ENCODE results near the gene LYPD6B. TPM values are rescaled to one million over a fixed set of nuclear protein-coding genes. Genes with fewer than 3 reads are reported as not detected.

Gene LYPD6B
- total RNA-seq, 5 donors from 2014 or later (not counting 1 experiment from before 2014, with no cell fraction given): not detected

DNA sequence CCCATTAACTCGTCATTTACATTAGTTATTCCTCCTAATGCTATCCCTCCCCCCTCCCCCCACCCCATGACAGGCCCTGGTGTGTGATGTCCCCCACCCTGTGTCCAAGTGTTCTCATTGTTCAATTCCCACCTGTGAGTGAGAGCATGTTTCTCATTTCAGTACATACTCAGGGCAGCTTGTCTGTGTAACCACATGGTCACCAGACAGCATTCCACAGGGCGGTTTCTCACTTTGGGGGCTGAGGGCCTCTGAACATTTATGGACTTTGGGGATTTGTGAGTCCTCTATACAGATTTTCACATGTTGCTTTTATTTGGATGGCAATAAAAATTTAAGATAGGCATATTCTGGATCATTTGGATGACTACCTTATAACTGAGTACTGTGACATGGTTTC, 84.0 kb downstream of the LYPD6B start:
- H3K27me3 Mint-ChIP-seq: peaks cover 0 to 9% of the 10 kb centered on the region in 2 donors
- H3K27me3 ChIP-seq (replicated peaks in 1 of 2; ENCODE audit: control insufficient read depth in 2 of 2, extremely low read depth in 1 of 2, insufficient read depth in 2 of 2, low read length in 1 of 2): peaks cover 2 to 4% of the 10 kb centered on the region in 2 experiments
- H3K4me1 ChIP-seq (ENCODE audit: control insufficient read depth in 1 of 2, extremely low read depth in 1 of 2, insufficient read depth in 2 of 2, low read length in 2 of 2): no peaks in the 10 kb centered on the region
- no peaks in the 10 kb centered on the region for H3K9me3 Mint-ChIP-seq
- H3K4me3 ChIP-seq (ENCODE audit: control insufficient read depth in 1 of 2, extremely low read depth in 1 of 2, low read length in 1 of 2): no peak overlapping the region
- no peaks in the 10 kb centered on the region for H3K36me3 ChIP-seq (ENCODE audit: control insufficient read depth in 2 of 2, extremely low read depth in 1 of 2, insufficient read depth in 1 of 2, low read length in 1 of 2)
- CTCF ChIA-PET: no interaction called here
- H3K9me3 ChIP-seq: no peaks in the 10 kb centered on the region
- DNase-seq (no peak), ATAC-seq (replicated peaks in 1 of 4) (no peak)
- POLR2A ChIA-PET: no interaction called here
- H3K27ac Mint-ChIP-seq: no peak overlapping the region
- no peaks in the 10 kb centered on the region for H3K4me1 Mint-ChIP-seq
- no peaks in the 10 kb centered on the region for H3K36me3 Mint-ChIP-seq
- WGBS (ENCODE audit: insufficient coverage): no CpG with 5 or more reads among the region's 2 CpGs
- H3K27ac ChIP-seq (ENCODE audit: low read length): no peak overlapping the region
- H3K4me3 Mint-ChIP-seq: no peak overlapping the region

DNA sequence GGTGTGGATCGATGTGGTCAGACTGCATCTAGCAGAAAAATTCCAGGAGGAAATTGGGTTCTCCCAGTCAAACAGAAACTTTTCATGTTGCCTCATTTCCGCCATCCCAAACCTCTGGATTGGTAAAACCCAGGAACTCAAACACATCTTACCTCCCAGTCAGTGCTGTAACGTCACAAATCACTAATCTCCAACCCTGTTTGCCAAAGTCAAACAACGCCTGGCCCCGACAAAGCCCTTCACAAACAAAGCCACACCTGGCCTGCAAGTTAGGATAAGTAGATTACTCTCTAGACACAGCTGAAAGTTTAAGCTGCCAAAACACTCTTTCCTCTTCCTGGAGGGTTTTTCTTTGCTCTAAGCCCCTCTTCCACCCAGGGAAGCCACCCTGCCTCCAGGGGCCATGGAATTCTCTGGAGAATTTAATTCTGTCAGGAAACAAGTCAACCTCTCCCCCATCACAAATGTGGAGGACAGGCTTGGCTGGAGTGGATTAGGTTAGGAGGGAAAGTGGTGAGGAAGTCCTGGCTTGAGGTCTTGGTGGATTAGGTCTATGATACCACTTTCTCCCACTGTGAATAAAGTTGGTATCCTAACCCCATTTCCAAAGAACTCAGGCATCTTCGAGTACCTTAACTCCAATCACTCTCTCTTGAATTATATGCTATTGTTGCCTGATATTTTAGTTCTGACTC, 86.7 kb downstream of the LYPD6B start:
- ATAC-seq (replicated peaks in 1 of 4): no peak
- Histone ChIP-seq H3K27me3 (replicated peaks in 1 of 2; ENCODE audit: control insufficient read depth in 2 of 2, extremely low read depth in 1 of 2, insufficient read depth in 2 of 2, low read length in 1 of 2) (peaks cover 2 to 4% of the 10 kb centered on the region in 2 experiments), H3K4me3 (ENCODE audit: control insufficient read depth in 1 of 2, extremely low read depth in 1 of 2, low read length in 1 of 2) (no peak overlapping the region), H3K36me3 (ENCODE audit: control insufficient read depth in 2 of 2, extremely low read depth in 1 of 2, insufficient read depth in 1 of 2, low read length in 1 of 2) (no peaks in the 10 kb centered on the region), H3K9me3 (no peaks in the 10 kb centered on the region), H3K27ac (ENCODE audit: low read length) (no peak overlapping the region), H3K4me1 (ENCODE audit: control insufficient read depth in 1 of 2, extremely low read depth in 1 of 2, insufficient read depth in 2 of 2, low read length in 2 of 2) (no peaks in the 10 kb centered on the region)
- WGBS (ENCODE audit: insufficient coverage): 40% methylated on average over 2 of the region's 6 CpGs
- Mint-ChIP-seq H3K27me3 (peaks cover 2 to 16% of the 10 kb centered on the region in 2 donors), H3K9me3 (no peaks in the 10 kb centered on the region), H3K4me1 (no peaks in the 10 kb centered on the region), H3K27ac (no peak overlapping the region), H3K4me3 (no peak overlapping the region), H3K36me3 (no peaks in the 10 kb centered on the region)
- CTCF ChIA-PET: no interaction called here
- POLR2A ChIA-PET: no interaction called here
- no peak for DNase-seq

DNA sequence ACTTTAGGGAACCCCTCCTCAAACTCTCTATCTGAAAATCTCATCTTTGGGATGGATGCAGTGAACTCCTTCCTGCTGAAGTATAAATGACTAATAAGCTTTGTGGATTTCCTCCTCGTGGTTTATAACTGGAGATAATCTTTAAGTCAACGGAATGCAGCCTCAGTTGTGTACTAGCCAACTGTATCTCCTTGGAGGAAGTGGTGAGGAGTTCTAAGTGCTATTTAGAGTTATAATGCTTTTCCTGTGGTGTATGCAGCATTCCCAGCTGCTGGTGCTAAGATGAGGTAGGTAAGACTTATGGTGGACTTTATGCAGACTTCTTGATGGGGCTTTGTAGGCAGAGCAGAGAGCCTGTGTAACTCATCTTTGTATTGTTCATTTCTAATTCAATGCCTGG, 90.9 kb downstream of the LYPD6B start:
- Histone ChIP-seq H3K27ac (ENCODE audit: low read length) (no peak overlapping the region), H3K27me3 (replicated peaks in 1 of 2; ENCODE audit: control insufficient read depth in 2 of 2, extremely low read depth in 1 of 2, insufficient read depth in 2 of 2, low read length in 1 of 2) (no peaks in the 10 kb centered on the region), H3K4me3 (ENCODE audit: control insufficient read depth in 1 of 2, extremely low read depth in 1 of 2, low read length in 1 of 2) (no peak overlapping the region), H3K4me1 (ENCODE audit: control insufficient read depth in 1 of 2, extremely low read depth in 1 of 2, insufficient read depth in 2 of 2, low read length in 2 of 2) (no peaks in the 10 kb centered on the region), H3K36me3 (ENCODE audit: control insufficient read depth in 2 of 2, extremely low read depth in 1 of 2, insufficient read depth in 1 of 2, low read length in 1 of 2) (no peaks in the 10 kb centered on the region), H3K9me3 (no peaks in the 10 kb centered on the region)
- DNase-seq (no peak), ATAC-seq (replicated peaks in 1 of 4) (no peak)
- ChIA-PET POLR2A (no interaction called here), CTCF (interaction anchor here in 1 of 2 donors (0.5 kb wide), 1 partner anchor 43 kb away, joined by 5 read pairs; no protein-coding TSS in a partner anchor)
- 7% methylated on average over 2 of the region's 2 CpGs for WGBS (ENCODE audit: insufficient coverage)
- H3K27ac Mint-ChIP-seq: no peak overlapping the region
- H3K4me3 Mint-ChIP-seq: no peak overlapping the region
- H3K27me3 Mint-ChIP-seq: peaks cover 10 to 20% of the 10 kb centered on the region in 2 donors
- no peaks in the 10 kb centered on the region for H3K4me1 Mint-ChIP-seq
- no peaks in the 10 kb centered on the region for H3K9me3 Mint-ChIP-seq
- no peaks in the 10 kb centered on the region for H3K36me3 Mint-ChIP-seq

DNA sequence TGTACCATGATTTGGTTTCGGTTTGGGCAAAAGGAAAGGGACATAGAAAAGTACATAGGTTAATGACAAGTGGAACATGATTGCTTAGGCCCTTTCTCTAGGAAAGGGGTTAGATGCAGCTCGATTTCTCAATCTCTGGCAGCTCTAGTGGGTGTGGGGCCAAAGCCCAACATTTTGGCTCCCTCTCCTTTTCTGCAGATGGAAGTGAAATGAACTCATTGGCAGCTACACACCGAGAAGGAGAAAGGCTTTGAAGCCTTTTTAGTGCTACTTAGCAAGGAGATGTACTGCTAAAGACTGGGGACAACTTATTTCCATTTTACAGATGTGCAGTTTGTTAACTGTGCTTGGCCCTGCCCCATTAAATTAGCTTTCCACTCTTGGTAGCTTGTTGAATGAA, 93.8 kb downstream of the LYPD6B start:
- Histone ChIP-seq H3K4me3 (ENCODE audit: control insufficient read depth in 1 of 2, extremely low read depth in 1 of 2, low read length in 1 of 2) (no peak overlapping the region), H3K36me3 (ENCODE audit: control insufficient read depth in 2 of 2, extremely low read depth in 1 of 2, insufficient read depth in 1 of 2, low read length in 1 of 2) (no peaks in the 10 kb centered on the region), H3K4me1 (ENCODE audit: control insufficient read depth in 1 of 2, extremely low read depth in 1 of 2, insufficient read depth in 2 of 2, low read length in 2 of 2) (no peaks in the 10 kb centered on the region), H3K27me3 (replicated peaks in 1 of 2; ENCODE audit: control insufficient read depth in 2 of 2, extremely low read depth in 1 of 2, insufficient read depth in 2 of 2, low read length in 1 of 2) (peaks cover 0 to 2% of the 10 kb centered on the region in 2 experiments), H3K9me3 (no peaks in the 10 kb centered on the region), H3K27ac (ENCODE audit: low read length) (no peak overlapping the region)
- Mint-ChIP-seq H3K27me3 (peaks cover 12 to 16% of the 10 kb centered on the region in 2 donors), H3K9me3 (no peaks in the 10 kb centered on the region), H3K4me3 (no peak overlapping the region), H3K36me3 (no peaks in the 10 kb centered on the region), H3K4me1 (no peaks in the 10 kb centered on the region), H3K27ac (no peak overlapping the region)
- ChIA-PET CTCF (no interaction called here), POLR2A (no interaction called here)
- DNase-seq (no peak), ATAC-seq (replicated peaks in 1 of 4) (no peak)
- 60% methylated on average over 1 of the region's 3 CpGs for WGBS (ENCODE audit: insufficient coverage)

DNA sequence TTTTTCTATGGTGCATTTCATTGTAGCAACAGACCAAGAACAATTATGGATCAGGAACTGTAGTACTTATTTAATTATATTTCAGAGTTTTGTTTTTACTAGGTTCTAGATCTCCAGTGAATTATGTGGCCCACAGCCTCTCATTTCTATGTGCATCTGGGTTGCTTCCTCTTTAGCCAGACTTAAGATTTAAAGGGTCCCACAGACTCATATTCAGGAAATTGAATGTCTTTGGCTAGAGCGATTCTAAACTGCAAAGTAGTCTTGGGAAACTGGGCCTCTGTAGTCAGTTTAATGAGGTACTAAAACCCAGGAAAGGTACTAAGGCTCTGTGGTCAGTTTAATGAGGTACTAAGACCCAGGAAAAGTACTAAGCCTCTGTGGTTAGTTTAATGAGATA, 94.4 kb downstream of the LYPD6B start:
- WGBS (ENCODE audit: insufficient coverage): 0% methylated on average over 1 of the region's 1 CpG
- Histone ChIP-seq H3K4me1 (ENCODE audit: control insufficient read depth in 1 of 2, extremely low read depth in 1 of 2, insufficient read depth in 2 of 2, low read length in 2 of 2) (no peaks in the 10 kb centered on the region), H3K27me3 (replicated peaks in 1 of 2; ENCODE audit: control insufficient read depth in 2 of 2, extremely low read depth in 1 of 2, insufficient read depth in 2 of 2, low read length in 1 of 2) (peaks cover 0 to 2% of the 10 kb centered on the region in 2 experiments), H3K9me3 (no peaks in the 10 kb centered on the region), H3K4me3 (ENCODE audit: control insufficient read depth in 1 of 2, extremely low read depth in 1 of 2, low read length in 1 of 2) (no peak overlapping the region), H3K27ac (ENCODE audit: low read length) (no peak overlapping the region), H3K36me3 (ENCODE audit: control insufficient read depth in 2 of 2, extremely low read depth in 1 of 2, insufficient read depth in 1 of 2, low read length in 1 of 2) (no peaks in the 10 kb centered on the region)
- H3K4me3 Mint-ChIP-seq: no peak overlapping the region
- H3K4me1 Mint-ChIP-seq: no peaks in the 10 kb centered on the region
- ATAC-seq (replicated peaks in 1 of 4) (no peak), DNase-seq (no peak)
- ChIA-PET CTCF (no interaction called here), POLR2A (no interaction called here)
- H3K9me3 Mint-ChIP-seq: no peaks in the 10 kb centered on the region
- H3K27ac Mint-ChIP-seq: no peak overlapping the region
- no peaks in the 10 kb centered on the region for H3K36me3 Mint-ChIP-seq
- H3K27me3 Mint-ChIP-seq: peaks cover 12 to 13% of the 10 kb centered on the region in 2 donors

DNA sequence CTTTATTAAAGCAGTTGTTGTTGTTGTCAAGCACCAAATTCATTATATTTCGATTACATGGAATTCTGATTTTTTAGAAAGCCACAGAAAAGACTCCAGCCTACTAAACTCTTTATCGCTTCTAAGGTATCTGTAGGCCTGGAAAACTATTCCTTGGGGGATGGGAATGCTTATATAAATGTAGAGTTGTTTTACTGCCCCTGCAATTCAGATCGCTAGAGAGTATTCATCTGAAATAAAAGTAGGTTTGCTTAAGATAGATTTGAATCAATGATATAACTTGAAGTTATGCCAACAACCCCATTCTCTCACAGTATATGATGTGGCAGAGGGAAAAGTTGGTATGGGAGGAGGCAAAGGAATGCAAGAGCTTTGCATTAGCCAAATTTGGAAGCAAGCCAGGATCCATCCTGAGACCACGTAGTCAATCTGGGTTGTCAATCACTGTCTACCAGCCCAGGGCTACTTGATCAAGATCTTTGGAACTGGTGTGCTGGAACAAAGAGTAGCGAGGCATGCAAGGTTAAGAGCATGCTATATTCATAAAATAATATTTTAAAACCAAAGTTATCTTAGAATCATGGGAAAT, 95.9 kb downstream of the LYPD6B start:
- Histone ChIP-seq H3K36me3 (ENCODE audit: control insufficient read depth in 2 of 2, extremely low read depth in 1 of 2, insufficient read depth in 1 of 2, low read length in 1 of 2) (no peaks in the 10 kb centered on the region), H3K9me3 (no peaks in the 10 kb centered on the region), H3K27ac (ENCODE audit: low read length) (no peak overlapping the region), H3K4me1 (ENCODE audit: control insufficient read depth in 1 of 2, extremely low read depth in 1 of 2, insufficient read depth in 2 of 2, low read length in 2 of 2) (no peaks in the 10 kb centered on the region), H3K27me3 (replicated peaks in 1 of 2; ENCODE audit: control insufficient read depth in 2 of 2, extremely low read depth in 1 of 2, insufficient read depth in 2 of 2, low read length in 1 of 2) (peaks cover 0 to 2% of the 10 kb centered on the region in 2 experiments), H3K4me3 (ENCODE audit: control insufficient read depth in 1 of 2, extremely low read depth in 1 of 2, low read length in 1 of 2) (no peak overlapping the region)
- no peak overlapping the region for H3K27ac Mint-ChIP-seq
- no peaks in the 10 kb centered on the region for H3K36me3 Mint-ChIP-seq
- peaks cover 10 to 11% of the 10 kb centered on the region in 2 donors for H3K27me3 Mint-ChIP-seq
- ChIA-PET CTCF (no interaction called here), POLR2A (interaction anchor here in 1 of 2 donors (0.5 kb wide), 1 partner anchor 407 kb away, joined by 4 read pairs; no protein-coding TSS in a partner anchor)
- DNase-seq: no peak
- no peaks in the 10 kb centered on the region for H3K4me1 Mint-ChIP-seq
- no peak for ATAC-seq (replicated peaks in 1 of 4)
- no peaks in the 10 kb centered on the region for H3K9me3 Mint-ChIP-seq
- WGBS (ENCODE audit: insufficient coverage): 88% methylated on average over 1 of the region's 5 CpGs
- H3K4me3 Mint-ChIP-seq: no peak overlapping the region

All from T-cell (primary cell).